HepG2 (cell line): ENCODE results near the gene THBS4. TPM values are rescaled to one million over a fixed set of nuclear protein-coding genes. Genes with fewer than 3 reads are reported as not detected.
A peak's percentile ranks its signal among the peaks of the same experiment; 100 is the strongest.

Source experiments
- ATAC-seq: fragments of 200-7000 bp; cut with Tn5 transposase; 3 replicates; pipeline ENCODE4 v1.9.1; 2020; ENCODE audit warnings: mild to moderate bottlenecking, moderate library complexity
- BruUV-seq: library from RNA; stranded (reverse); fragments of 400-500 nt; replicated peaks from 2 replicates; lab custom pipeline; 2021; lab: Mats Ljungman, UMichigan
- CTCF ChIA-PET: fragments of 300-600 bp; formaldehyde crosslinking; extraction: SDS; loops from one replicate; lab custom pipeline; 2021; ENCODE audit warnings: low total read pairs, inconsistent platforms, low intra/inter-chr PET ratio; lab: Yijun Ruan, JAX
- POLR2A ChIA-PET: fragments of 350-600 bp; sonication (Branson Sonifier 250); formaldehyde crosslinking; loops from one replicate; lab custom pipeline; 2020; ENCODE audit warnings: antibody characterized with exemption, inconsistent platforms; lab: Yijun Ruan, JAX
- DNase-seq: peaks from one replicate; pipeline ENCODE4 v3.0.0-alpha.2; 2015; ENCODE audit warnings: low spot score
- FAIRE-seq: peaks from 3 replicates; lab custom pipeline; 2011; peaks lifted over from hg19 to GRCh38; lab: Jason Lieb, UNC
- H2AFZ ChIP-seq: one replicate; pipeline ENCODE4 v1.6.1; 2011; ENCODE audit warnings: low read length, inconsistent platforms
- H3K27ac ChIP-seq: fragments of 300-600 bp; 3 replicates; pipeline ENCODE4 v1.8.0; 2011; ENCODE audit warnings: mixed run types, mild to moderate bottlenecking, mixed read lengths, low read length, inconsistent platforms; ENCODE audit not compliant: insufficient read depth; ENCODE audit errors: extremely low read length
- H3K27me3 ChIP-seq, 2 experiments: fragments of 200-600 bp in 1 of 2; 2 replicates in 1 of 2; 3 replicates in 1 of 2; pipeline versions ENCODE4 v1.6.0 to v1.8.0; 2011; ENCODE audit warnings: low read length in 2 of 2, mild to moderate bottlenecking in 2 of 2, moderate library complexity in 2 of 2, inconsistent platforms in 1 of 2; ENCODE audit not compliant: insufficient read depth in 2 of 2, control insufficient read depth in 1 of 2
- H3K36me3 ChIP-seq, 2 experiments: fragments of 200-600 bp in 1 of 2; replicated peaks in 1 of 2; 2 replicates in 1 of 2; 3 replicates in 1 of 2; pipeline versions ENCODE4 v1.5.1 to v1.8.0; 2011; ENCODE audit warnings: low read length in 2 of 2, inconsistent platforms in 1 of 2; ENCODE audit not compliant: insufficient read depth in 2 of 2, control insufficient read depth in 1 of 2
- H3K4me1 ChIP-seq: 2 replicates; pipeline ENCODE4 v1.5.1; 2012; ENCODE audit warnings: low read length, inconsistent platforms; ENCODE audit not compliant: insufficient read depth
- H3K4me2 ChIP-seq: 2 replicates; pipeline ENCODE4 v1.6.0; 2011; ENCODE audit warnings: low read depth, low read length, inconsistent platforms
- H3K4me3 ChIP-seq, 3 experiments: fragments of 200-600 bp in 1 of 3; sonication (generic), shearing (Covaris generic) in 1 of 3; replicated peaks in 1 of 3; 2 replicates each; pipeline ENCODE4 v1.5.1; 2011 to 2016; ENCODE audit warnings: low read length in 3 of 3, inconsistent platforms in 2 of 3, low read depth in 2 of 3, mild to moderate bottlenecking in 2 of 3, control low read depth in 1 of 3, mixed read lengths in 1 of 3; ENCODE audit not compliant: insufficient read depth in 1 of 3
- H3K79me2 ChIP-seq: one replicate; pipeline ENCODE4 v1.6.1; 2011; ENCODE audit warnings: low read length, inconsistent platforms; ENCODE audit not compliant: insufficient read depth
- H3K9ac ChIP-seq: 2 replicates; pipeline ENCODE4 v1.6.0; 2011; ENCODE audit warnings: mild to moderate bottlenecking, low read depth, low read length, inconsistent platforms; ENCODE audit not compliant: insufficient read depth
- H3K9me3 ChIP-seq: 2 replicates; pipeline ENCODE4 v1.5.1; 2012; ENCODE audit warnings: mild to moderate bottlenecking, low read length
- H4K20me1 ChIP-seq: 2 replicates; pipeline ENCODE4 v1.6.0; 2011; ENCODE audit warnings: inconsistent platforms, mild to moderate bottlenecking, low read length, moderate library complexity; ENCODE audit not compliant: insufficient read depth
- DR1 ChIP-seq: sonication (generic); formaldehyde crosslinking; IDR thresholded peaks from 2 replicates; pipeline ENCODE4 v1.8.0; 2021; ENCODE audit warnings: mild to moderate bottlenecking, missing genetic modification reagents, inconsistent platforms
- GATA4 ChIP-seq: sonication (generic); IDR thresholded peaks from 2 replicates; pipeline ENCODE4 v1.6.1; 2016; ENCODE audit warnings: antibody characterized with exemption, low read depth, borderline replicate concordance
- KAT2B ChIP-seq: fragments of 150-350 bp; IDR thresholded peaks from 2 replicates; pipeline ENCODE4 v1.6.1; 2014; ENCODE audit warnings: low read depth, low read length, borderline replicate concordance
- MTA1 ChIP-seq: sonication (generic); formaldehyde crosslinking; IDR thresholded peaks from 2 replicates; pipeline ENCODE4 v1.4.0; 2020; ENCODE audit warnings: missing genetic modification reagents, mild to moderate bottlenecking, borderline replicate concordance
- NFIC ChIP-seq: IDR thresholded peaks from 2 replicates; pipeline ENCODE4 v1.6.1; 2012; ENCODE audit warnings: mild to moderate bottlenecking, low read length, inconsistent platforms
- ONECUT2 ChIP-seq: sonication (generic); formaldehyde crosslinking; IDR thresholded peaks from 2 replicates; pipeline ENCODE4 v1.4.0; 2020; ENCODE audit warnings: missing genetic modification reagents
- TEAD3 ChIP-seq: optimal IDR thresholded peaks from 2 replicates; pipeline ENCODE3; 2016; ENCODE audit warnings: borderline replicate concordance
- ZFAT ChIP-seq: sonication (generic); formaldehyde crosslinking; conservative IDR thresholded peaks from 2 replicates; pipeline ENCODE4 v1.8.1; 2023; ENCODE audit warnings: missing genetic modification reagents, inconsistent platforms
- WGBS: methylation state at CpG from one replicate; pipeline ENCODE4 v1.1.6; 2017; ENCODE audit warnings: low lambda C conversion rate; 5-methylcytosine and 5-hydroxymethylcytosine counted together
- in situ Hi-C: cut with HindIII; loops from 2 replicates; pipeline ENCODE4 v1.10.0; 2017; ENCODE audit warnings: low pct_unique_long_range_greater_than_20kb; ENCODE audit not compliant: extremely low pct_ligation_motif_present
- intact Hi-C: fragments of 100-400 bp; cut with micrococcal nuclease; formaldehyde crosslinking; loops from one replicate; pipeline ENCODE4 v1.10.0; 2022; ENCODE audit not compliant: unreplicated experiment
- polyA plus RNA-seq, 8 experiments: library from polyadenylated mRNA; depleted of rRNA in 3 of 8; stranded (reverse) in 7 of 8; unstranded in 1 of 8; fragments of >200 nt; fragmentation: Illumina TruSeq in 4 of 8; extraction: Trizol in 4 of 8; gene quantifications; 2 replicates each; pipeline versions ENCODE4 v1.2.1 to v1.2.3, GENCODE V29; 2011 to 2016; ENCODE audit warnings: low read depth in 4 of 8, missing spikeins in 1 of 8, mixed read lengths in 1 of 8; ENCODE audit not compliant: insufficient read depth in 1 of 8
- total RNA-seq, 5 experiments: library from RNA; depleted of rRNA; stranded (reverse); fragments of >200 nt; fragmentation: Illumina TruSeq; extraction: Trizol; gene quantifications; 2 replicates each; pipeline ENCODE4 v1.2.3, GENCODE V29; 2016; ENCODE audit warnings: low read depth in 1 of 5
- TF ChIP-seq, protein P1 (sequence below): sonication (generic); formaldehyde crosslinking; IDR thresholded peaks from 2 replicates; pipeline ENCODE4 v1.5.1; 2020; ENCODE audit warnings: mild to moderate bottlenecking, missing genetic modification reagents, moderate library complexity
- TF ChIP-seq, protein P2 (sequence below): sonication (generic); formaldehyde crosslinking; conservative IDR thresholded peaks from 2 replicates; pipeline ENCODE4 v1.8.0; 2022; ENCODE audit warnings: low read depth, missing genetic modification reagents
- TF ChIP-seq, protein P3 (sequence below): IDR thresholded peaks from 2 replicates; pipeline ENCODE4 v1.6.1; 2016; ENCODE audit warnings: low read depth, missing genetic modification reagents, missing compliant biosample characterization

The THBS4 gene
- total and polyA plus RNA-seq, 2 of the 13 experiments (the other 11 are each of a cell fraction or from before 2014, with no cell fraction given): 0.60 to 1.2 TPM

DNA sequence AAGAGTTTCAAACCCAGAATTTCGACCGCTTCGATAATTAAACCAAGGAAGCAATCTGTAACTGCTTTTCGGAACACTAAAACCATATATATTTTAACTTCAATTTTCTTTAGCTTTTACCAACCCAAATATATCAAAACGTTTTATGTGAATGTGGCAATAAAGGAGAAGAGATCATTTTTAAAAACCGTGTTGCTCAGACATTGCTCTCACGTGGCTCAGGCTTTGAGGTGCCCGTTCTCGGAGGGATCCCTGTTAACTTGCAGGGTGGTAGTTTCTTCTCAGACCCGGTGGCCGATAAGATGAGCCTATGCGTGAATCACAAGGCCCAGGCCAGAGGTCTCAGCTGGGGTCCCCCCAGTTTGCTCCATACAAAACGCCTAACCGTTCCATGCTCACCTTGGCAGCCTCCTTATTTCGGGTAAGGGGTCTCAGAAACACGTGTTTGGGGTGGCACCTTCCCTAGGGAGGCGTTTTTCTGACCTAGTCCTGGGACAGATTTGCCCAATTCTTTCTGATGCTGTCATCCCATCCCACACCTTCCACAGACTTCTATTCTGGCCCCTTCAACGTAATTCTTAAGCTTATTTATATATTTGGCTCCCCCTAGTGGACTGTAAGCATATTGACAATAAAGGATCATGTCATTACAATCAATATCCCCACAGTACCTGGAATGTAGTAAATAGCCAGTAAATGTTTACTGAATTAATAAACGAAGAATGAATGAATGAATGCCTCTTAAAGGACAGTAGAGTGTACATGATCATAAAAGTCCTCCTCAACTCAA, 48.1 kb downstream of the THBS4 start:
- Histone ChIP-seq H3K9ac (no peak overlapping the region), H4K20me1 (no peaks in the 10 kb centered on the region), H2AFZ (no peak overlapping the region), H3K4me3 (no peak overlapping the region), H3K36me3 (no peaks in the 10 kb centered on the region), H3K9me3 (no peaks in the 10 kb centered on the region), H3K27ac (no peak overlapping the region), H3K4me1 (peaks cover 23% of the 10 kb centered on the region), H3K27me3 (no peaks in the 10 kb centered on the region; a peak in 1 of 5 replicates), H3K4me2 (peak overlapping the region; percentile 18; the same call in 1 of the 2 replicates), H3K79me2 (no peaks in the 10 kb centered on the region)
- FAIRE-seq (peak; percentile 66), DNase-seq (peak; percentile 54), ATAC-seq (peak; percentile 78)
- no TSS peak for BruUV-seq
- WGBS: 53% methylated on average over 15 of the region's 19 CpGs
- POLR2A ChIA-PET: interaction anchor here (1.8 kb wide), 1 partner anchor 10 kb away, joined by 5 read pairs; no protein-coding TSS in a partner anchor
- CTCF ChIA-PET: interaction anchor here (1.6 to 1.7 kb wide), 3 partner anchors 158 to 224 kb away, joined by 8 to 11 read pairs (median 10); no protein-coding TSS in a partner anchor
- in situ Hi-C loops (loop anchor here (5.0 kb wide), 1 partner anchor 206 kb away; no protein-coding TSS in a partner anchor), intact Hi-C loops (loop anchor here (1.0 to 10.0 kb wide), 2 partner anchors 118 to 158 kb away; no protein-coding TSS in a partner anchor)
- TF ChIP-seq, protein P1, sequence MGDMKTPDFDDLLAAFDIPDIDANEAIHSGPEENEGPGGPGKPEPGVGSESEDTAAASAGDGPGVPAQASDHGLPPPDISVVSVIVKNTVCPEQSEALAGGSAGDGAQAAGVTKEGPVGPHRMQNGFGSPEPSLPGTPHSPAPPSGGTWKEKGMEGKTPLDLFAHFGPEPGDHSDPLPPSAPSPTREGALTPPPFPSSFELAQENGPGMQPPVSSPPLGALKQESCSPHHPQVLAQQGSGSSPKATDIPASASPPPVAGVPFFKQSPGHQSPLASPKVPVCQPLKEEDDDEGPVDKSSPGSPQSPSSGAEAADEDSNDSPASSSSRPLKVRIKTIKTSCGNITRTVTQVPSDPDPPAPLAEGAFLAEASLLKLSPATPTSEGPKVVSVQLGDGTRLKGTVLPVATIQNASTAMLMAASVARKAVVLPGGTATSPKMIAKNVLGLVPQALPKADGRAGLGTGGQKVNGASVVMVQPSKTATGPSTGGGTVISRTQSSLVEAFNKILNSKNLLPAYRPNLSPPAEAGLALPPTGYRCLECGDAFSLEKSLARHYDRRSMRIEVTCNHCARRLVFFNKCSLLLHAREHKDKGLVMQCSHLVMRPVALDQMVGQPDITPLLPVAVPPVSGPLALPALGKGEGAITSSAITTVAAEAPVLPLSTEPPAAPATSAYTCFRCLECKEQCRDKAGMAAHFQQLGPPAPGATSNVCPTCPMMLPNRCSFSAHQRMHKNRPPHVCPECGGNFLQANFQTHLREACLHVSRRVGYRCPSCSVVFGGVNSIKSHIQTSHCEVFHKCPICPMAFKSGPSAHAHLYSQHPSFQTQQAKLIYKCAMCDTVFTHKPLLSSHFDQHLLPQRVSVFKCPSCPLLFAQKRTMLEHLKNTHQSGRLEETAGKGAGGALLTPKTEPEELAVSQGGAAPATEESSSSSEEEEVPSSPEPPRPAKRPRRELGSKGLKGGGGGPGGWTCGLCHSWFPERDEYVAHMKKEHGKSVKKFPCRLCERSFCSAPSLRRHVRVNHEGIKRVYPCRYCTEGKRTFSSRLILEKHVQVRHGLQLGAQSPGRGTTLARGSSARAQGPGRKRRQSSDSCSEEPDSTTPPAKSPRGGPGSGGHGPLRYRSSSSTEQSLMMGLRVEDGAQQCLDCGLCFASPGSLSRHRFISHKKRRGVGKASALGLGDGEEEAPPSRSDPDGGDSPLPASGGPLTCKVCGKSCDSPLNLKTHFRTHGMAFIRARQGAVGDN: 0 out of 2 replicates have a peak, but pooled peaks have one; percentile 4
- TF ChIP-seq TEAD3 (peak; percentile 26), KAT2B (peak; percentile 30; the same call in 1 of the 2 replicates), ZFAT (no peak), MTA1 (CRISPR knock-in tag) (no peak), ONECUT2 (CRISPR knock-in tag) (peak; percentile 46; the same call in 1 of the 2 replicates), GATA4 (no peak), DR1 (CRISPR knock-in tag) (no peak), NFIC (no peak)
- TF ChIP-seq, protein P2, sequence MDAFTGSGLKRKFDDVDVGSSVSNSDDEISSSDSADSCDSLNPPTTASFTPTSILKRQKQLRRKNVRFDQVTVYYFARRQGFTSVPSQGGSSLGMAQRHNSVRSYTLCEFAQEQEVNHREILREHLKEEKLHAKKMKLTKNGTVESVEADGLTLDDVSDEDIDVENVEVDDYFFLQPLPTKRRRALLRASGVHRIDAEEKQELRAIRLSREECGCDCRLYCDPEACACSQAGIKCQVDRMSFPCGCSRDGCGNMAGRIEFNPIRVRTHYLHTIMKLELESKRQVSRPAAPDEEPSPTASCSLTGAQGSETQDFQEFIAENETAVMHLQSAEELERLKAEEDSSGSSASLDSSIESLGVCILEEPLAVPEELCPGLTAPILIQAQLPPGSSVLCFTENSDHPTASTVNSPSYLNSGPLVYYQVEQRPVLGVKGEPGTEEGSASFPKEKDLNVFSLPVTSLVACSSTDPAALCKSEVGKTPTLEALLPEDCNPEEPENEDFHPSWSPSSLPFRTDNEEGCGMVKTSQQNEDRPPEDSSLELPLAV (CRISPR knock-in tag): no peak
- TF ChIP-seq, protein P3, sequence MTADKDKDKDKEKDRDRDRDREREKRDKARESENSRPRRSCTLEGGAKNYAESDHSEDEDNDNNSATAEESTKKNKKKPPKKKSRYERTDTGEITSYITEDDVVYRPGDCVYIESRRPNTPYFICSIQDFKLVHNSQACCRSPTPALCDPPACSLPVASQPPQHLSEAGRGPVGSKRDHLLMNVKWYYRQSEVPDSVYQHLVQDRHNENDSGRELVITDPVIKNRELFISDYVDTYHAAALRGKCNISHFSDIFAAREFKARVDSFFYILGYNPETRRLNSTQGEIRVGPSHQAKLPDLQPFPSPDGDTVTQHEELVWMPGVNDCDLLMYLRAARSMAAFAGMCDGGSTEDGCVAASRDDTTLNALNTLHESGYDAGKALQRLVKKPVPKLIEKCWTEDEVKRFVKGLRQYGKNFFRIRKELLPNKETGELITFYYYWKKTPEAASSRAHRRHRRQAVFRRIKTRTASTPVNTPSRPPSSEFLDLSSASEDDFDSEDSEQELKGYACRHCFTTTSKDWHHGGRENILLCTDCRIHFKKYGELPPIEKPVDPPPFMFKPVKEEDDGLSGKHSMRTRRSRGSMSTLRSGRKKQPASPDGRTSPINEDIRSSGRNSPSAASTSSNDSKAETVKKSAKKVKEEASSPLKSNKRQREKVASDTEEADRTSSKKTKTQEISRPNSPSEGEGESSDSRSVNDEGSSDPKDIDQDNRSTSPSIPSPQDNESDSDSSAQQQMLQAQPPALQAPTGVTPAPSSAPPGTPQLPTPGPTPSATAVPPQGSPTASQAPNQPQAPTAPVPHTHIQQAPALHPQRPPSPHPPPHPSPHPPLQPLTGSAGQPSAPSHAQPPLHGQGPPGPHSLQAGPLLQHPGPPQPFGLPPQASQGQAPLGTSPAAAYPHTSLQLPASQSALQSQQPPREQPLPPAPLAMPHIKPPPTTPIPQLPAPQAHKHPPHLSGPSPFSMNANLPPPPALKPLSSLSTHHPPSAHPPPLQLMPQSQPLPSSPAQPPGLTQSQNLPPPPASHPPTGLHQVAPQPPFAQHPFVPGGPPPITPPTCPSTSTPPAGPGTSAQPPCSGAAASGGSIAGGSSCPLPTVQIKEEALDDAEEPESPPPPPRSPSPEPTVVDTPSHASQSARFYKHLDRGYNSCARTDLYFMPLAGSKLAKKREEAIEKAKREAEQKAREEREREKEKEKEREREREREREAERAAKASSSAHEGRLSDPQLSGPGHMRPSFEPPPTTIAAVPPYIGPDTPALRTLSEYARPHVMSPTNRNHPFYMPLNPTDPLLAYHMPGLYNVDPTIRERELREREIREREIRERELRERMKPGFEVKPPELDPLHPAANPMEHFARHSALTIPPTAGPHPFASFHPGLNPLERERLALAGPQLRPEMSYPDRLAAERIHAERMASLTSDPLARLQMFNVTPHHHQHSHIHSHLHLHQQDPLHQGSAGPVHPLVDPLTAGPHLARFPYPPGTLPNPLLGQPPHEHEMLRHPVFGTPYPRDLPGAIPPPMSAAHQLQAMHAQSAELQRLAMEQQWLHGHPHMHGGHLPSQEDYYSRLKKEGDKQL: no peak
